IMR-90 (cell line): ENCODE results near the gene ROBO2.

Experiments
- CEBPB ChIP-seq: IDR thresholded peaks from 2 replicates; pipeline ENCODE4 v1.6.1; 2012; ENCODE audit warnings: low read depth, low read length, improper control_type of control experiment
- MAZ ChIP-seq: IDR thresholded peaks from 2 replicates; pipeline ENCODE4 v1.6.1; 2012; ENCODE audit warnings: low read depth, mild to moderate bottlenecking, low read length, improper control_type of control experiment, moderate library complexity, borderline replicate concordance
- POLR2A ChIP-seq: IDR thresholded peaks from 2 replicates; pipeline ENCODE4 v1.6.1; 2012; ENCODE audit warnings: mild to moderate bottlenecking, low read depth, low read length
- RAD21 ChIP-seq: IDR thresholded peaks from 2 replicates; pipeline ENCODE4 v1.6.1; 2012; ENCODE audit warnings: low read length, improper control_type of control experiment
- RFX5 ChIP-seq: IDR thresholded peaks from 2 replicates; pipeline ENCODE4 v1.8.0; 2012; ENCODE audit warnings: low read depth, mild to moderate bottlenecking, low read length, moderate library complexity
- TF ChIP-seq, protein P1 (sequence below): fragments of 150-350 bp; IDR thresholded peaks from 2 replicates; pipeline ENCODE4 v1.6.1; 2016; ENCODE audit warnings: low read depth, mild to moderate bottlenecking, low read length, moderate library complexity, borderline replicate concordance
- TF ChIP-seq, protein P2 (sequence below): conservative IDR thresholded peaks from 2 replicates; pipeline ENCODE4 v1.5.1; 2012; ENCODE audit warnings: mild to moderate bottlenecking, low read depth, low read length, improper control_type of control experiment

DNA sequence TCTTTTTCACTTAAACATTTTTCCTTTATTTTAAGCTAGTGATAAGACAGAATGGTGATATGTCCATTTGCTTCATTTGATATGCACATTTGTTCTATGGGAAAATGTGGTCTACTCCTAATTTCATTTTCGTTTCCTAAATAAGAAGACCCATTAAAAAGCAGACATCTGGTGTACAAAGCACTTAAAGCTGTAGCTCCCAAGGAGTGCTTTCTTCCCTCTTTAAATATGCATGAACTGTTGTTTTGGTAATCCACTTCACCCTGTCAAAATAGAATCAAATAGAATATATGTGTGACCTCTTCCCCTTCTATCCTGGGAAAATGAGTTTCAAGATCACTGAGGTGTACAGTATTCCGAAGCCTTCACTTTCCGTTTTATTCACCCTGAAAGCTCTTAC lies 182.8 kb downstream of the ROBO2 start:
- no peak for TF ChIP-seq RAD21
- TF ChIP-seq POLR2A: no peak
- TF ChIP-seq, protein P1, sequence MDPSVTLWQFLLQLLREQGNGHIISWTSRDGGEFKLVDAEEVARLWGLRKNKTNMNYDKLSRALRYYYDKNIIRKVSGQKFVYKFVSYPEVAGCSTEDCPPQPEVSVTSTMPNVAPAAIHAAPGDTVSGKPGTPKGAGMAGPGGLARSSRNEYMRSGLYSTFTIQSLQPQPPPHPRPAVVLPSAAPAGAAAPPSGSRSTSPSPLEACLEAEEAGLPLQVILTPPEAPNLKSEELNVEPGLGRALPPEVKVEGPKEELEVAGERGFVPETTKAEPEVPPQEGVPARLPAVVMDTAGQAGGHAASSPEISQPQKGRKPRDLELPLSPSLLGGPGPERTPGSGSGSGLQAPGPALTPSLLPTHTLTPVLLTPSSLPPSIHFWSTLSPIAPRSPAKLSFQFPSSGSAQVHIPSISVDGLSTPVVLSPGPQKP: no peak
- TF ChIP-seq, protein P2, sequence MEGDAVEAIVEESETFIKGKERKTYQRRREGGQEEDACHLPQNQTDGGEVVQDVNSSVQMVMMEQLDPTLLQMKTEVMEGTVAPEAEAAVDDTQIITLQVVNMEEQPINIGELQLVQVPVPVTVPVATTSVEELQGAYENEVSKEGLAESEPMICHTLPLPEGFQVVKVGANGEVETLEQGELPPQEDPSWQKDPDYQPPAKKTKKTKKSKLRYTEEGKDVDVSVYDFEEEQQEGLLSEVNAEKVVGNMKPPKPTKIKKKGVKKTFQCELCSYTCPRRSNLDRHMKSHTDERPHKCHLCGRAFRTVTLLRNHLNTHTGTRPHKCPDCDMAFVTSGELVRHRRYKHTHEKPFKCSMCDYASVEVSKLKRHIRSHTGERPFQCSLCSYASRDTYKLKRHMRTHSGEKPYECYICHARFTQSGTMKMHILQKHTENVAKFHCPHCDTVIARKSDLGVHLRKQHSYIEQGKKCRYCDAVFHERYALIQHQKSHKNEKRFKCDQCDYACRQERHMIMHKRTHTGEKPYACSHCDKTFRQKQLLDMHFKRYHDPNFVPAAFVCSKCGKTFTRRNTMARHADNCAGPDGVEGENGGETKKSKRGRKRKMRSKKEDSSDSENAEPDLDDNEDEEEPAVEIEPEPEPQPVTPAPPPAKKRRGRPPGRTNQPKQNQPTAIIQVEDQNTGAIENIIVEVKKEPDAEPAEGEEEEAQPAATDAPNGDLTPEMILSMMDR: no peak
- no peak for TF ChIP-seq MAZ
- TF ChIP-seq CEBPB: no peak
- TF ChIP-seq RFX5: no peak
